GM19463 (cell line): ENCODE measurements around the gene MEGF6.

Source experiments
- ATAC-seq: cut with Tn5 transposase; IDR thresholded peaks from one replicate; pipeline ENCODE4 v1.9.1; 2021; ENCODE audit warnings: mild to moderate bottlenecking, moderate library complexity; ENCODE audit not compliant: unreplicated experiment

Gene MEGF6, protein sequence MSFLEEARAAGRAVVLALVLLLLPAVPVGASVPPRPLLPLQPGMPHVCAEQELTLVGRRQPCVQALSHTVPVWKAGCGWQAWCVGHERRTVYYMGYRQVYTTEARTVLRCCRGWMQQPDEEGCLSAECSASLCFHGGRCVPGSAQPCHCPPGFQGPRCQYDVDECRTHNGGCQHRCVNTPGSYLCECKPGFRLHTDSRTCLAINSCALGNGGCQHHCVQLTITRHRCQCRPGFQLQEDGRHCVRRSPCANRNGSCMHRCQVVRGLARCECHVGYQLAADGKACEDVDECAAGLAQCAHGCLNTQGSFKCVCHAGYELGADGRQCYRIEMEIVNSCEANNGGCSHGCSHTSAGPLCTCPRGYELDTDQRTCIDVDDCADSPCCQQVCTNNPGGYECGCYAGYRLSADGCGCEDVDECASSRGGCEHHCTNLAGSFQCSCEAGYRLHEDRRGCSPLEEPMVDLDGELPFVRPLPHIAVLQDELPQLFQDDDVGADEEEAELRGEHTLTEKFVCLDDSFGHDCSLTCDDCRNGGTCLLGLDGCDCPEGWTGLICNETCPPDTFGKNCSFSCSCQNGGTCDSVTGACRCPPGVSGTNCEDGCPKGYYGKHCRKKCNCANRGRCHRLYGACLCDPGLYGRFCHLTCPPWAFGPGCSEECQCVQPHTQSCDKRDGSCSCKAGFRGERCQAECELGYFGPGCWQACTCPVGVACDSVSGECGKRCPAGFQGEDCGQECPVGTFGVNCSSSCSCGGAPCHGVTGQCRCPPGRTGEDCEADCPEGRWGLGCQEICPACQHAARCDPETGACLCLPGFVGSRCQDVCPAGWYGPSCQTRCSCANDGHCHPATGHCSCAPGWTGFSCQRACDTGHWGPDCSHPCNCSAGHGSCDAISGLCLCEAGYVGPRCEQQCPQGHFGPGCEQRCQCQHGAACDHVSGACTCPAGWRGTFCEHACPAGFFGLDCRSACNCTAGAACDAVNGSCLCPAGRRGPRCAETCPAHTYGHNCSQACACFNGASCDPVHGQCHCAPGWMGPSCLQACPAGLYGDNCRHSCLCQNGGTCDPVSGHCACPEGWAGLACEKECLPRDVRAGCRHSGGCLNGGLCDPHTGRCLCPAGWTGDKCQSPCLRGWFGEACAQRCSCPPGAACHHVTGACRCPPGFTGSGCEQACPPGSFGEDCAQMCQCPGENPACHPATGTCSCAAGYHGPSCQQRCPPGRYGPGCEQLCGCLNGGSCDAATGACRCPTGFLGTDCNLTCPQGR (N-terminal part only)

DNA sequence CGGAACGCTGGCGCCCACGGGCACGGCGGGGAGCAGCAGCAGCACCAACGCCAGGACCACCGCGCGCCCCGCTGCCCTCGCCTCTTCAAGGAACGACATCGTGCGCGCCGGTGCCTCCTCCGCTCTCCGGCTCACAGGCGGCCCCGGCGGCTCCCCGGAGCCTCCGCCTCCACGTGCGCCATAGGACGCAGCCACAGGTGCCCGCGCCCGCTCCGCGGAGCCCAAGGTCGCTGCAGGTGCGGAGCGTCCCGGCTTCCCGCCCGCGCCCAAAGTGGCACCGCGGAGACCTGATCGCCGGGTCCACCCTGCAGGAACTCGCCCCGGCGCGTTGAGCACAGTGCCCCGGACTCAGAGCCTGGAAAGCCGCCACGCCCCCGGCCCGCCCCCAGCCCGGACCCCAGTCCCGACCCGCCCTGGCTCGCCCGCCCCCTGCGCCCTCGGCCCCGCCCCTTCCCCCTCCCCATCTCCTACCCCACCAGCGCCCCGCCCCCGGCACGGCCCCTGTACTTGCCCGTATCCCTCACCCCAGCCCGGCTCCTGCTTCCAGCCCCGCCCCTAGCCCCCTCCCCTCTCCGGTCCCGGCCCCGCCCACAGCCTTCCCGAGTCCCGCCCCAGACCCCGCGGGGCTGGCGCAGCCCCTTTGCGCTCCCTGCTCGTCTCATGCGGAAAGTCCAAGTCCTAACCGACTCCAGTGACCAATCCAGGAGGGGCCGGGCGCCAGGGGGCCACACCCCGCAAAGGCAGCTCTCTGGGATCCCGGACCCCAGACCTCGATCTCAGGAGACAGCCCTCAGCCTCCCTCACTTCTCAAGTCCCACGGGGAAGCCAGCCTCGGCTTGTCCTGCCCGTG is at the start of gene MEGF6:
TSS of gene MEGF6 (minus strand) at position 339 of the 850 bp plus-strand sequence. CDS start at position 99, 240 bp downstream.
- no peak for ATAC-seq

DNA sequence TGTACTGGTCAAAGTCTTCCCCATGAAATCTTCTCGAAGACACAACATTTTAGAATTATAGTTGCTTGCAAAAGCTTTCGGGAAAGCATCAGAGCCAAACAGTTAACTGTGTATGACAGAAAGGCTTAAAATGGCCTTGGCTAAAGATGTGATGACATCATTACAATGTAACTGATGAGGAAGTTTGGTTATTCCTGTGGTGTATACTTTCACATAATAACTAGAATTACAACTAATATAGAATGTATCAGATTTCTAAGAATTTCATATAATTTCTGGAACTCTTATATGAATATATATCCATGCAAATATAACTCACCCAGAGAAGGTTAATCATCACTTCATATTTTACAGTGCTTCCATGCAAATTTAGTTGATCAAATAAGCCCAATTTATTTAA is 49.4 kb upstream of the MEGF6 start:
- ATAC-seq, result no peak

DNA sequence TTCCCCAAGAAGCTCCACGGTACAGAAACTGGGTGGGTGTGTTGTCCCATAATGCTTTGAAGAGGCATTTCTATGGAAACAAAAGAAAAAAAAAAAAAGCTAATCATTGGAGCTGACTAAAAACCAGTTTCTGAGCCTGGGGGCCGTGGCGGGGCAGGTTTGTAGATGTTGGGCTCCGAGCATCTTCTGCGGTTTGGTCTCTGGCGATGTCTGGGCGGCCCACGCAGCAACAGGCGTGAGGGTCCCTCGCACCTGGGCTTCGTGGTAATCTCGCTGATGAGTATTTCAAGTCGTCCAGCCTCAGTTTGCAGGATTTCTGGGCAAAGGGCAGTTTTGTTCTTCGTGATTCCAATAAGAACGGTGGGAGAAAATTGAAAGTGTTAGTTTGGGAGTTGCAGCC is 47.8 kb upstream of the MEGF6 start:
- no peak for ATAC-seq

DNA sequence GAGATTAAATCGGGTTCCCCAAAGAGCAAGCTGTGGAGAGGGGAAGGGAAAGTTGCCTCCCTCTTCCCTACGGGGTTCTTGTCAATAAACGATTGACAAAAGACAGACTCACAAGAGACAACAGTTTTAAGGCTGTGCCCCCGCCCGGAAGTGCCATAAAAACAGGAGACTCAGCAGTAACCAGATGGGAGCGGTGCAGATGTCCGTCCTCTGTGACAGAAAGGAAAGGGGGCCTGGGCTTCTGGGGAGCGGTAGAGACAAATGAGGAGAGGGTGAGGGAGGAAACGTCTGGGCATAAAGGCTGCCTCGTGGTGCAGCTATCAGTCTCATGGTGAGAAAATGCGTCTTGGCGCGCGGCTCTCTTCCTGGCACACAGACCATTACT is 46.9 kb upstream of the MEGF6 start:
- no peak for ATAC-seq

DNA sequence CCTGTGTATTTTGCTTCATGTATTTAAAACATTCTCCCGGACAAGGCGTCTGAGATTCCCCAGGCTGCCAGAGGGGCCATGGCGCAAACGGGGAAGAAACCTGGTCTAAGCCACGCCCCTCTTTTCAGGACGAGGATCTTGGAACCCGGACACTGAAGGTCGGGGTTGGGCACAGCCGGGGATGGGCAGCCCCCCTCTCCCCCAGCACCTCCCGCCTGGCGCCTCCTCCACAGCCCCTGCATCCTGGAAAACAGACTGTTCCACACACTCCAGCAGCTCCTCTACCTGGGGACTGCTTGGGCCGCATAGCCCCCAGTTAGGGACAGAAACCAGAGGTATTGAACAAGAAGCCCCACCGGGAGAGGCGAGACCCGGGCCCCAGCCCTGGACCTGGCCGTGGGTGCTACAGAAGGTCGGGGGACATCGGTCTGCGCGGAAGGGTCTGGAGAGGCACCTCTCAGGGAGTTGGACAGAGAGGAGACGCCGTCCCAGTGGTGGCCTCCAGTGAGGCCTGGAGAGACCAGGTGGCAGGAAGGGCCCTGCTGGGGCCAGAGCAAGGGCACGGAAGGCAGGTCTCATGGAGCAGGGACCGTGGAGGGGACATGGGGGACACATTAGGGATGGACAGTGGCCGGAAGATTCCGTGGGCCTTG is 46.4 kb upstream of the MEGF6 start:
- no peak for ATAC-seq

DNA sequence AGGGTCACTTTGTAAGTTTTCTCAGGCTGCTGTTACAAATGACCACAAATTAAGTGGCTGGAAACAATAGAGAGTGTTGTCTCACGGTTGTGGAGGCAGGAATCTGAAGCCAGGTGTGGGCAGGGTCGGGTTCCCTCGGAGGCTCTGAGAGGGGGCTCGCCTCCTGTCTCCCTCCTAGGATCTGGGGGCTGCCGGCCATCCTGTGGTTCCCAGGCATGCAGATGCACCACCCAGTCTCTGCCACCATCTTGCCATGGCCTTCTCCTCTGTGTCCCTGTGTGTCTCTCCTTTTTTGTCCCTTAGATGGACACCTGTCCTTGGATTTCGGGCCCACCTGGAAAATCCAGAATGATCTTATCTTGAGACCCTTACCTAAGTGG is 45.8 kb upstream of the MEGF6 start:
- no peak for ATAC-seq

DNA sequence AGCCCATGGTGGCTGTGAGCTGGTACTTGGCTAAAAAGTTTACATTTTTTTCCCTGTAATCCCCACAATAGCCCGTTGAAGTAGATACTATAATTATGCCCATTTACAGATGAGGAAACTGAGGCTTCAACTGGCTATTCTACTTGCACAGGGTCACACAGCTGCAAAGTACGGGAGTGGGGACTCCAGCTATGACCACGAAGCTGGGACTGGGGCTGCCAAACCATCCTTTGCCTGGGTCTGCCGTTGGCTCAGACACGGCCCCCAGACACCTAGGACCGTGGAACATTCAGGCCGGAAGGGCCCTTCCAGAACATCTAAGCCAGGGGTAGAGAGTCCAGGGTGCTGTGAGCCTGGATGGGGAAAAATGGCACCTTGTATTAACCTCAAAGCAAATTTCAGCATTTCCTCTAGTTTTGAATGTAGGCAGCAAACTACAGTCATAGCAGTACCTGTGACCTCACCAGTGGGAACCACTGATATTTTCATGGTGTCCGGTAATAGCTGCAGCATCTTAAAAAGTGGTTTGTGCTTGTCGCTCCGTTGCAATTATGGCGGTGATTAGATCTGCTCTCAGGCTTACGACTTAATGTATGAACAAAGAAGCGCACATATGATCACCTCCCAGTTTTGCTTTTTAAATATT is 45.3 kb upstream of the MEGF6 start:
- peak; percentile 60 for ATAC-seq

DNA sequence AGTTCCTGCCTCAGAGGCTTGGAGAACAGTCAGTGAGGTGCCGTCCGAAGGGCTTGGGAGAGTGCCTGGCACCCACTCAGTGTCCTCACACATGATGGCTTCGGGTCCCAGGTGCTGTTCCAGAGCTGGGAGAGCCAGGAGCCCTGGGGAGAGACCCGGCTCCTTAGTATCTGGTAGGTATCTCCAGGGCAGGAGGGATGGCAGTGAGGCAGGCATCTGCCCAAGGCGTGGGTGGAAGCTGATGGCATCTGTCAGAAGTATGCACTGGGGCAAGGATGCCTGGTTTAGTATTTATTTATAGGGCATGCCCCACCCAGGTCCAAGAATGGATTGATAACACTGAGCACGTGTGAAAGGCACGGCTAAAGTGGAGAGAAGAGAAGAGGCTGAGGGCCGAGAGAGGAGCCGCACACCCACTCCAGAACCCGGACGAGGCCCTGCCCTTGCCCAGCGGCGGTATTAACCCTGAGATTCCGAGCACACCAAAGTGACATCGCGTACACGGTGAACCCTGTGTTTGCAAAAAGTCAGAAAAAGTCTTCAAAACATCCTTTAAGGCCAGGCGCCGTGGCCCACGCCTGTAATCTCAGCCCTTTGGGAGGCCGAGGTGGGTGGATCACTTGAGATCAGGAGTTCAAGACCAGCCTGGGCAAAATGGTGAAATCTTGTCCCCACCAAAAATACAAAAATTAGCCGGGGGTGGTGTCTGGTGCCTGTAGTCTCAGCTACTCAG is 43.4 kb upstream of the MEGF6 start:
- no peak for ATAC-seq

DNA sequence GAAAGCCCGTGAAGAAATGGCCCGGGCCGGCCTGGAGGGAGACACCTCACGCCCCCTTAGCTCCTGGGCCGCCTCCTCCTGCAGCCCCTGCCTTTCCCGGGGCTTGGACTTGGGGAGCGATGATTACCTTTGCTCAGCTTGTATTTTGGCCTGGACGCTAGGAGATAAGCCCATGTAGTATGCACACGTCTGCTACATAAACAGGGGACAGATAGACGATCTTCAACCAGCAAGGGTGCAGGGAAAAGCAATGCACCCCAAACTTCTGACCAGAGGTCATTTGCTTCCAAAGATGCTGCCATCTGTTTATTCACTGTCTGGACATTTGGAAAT is 41.9 kb upstream of the MEGF6 start:
- ATAC-seq, result no peak

DNA sequence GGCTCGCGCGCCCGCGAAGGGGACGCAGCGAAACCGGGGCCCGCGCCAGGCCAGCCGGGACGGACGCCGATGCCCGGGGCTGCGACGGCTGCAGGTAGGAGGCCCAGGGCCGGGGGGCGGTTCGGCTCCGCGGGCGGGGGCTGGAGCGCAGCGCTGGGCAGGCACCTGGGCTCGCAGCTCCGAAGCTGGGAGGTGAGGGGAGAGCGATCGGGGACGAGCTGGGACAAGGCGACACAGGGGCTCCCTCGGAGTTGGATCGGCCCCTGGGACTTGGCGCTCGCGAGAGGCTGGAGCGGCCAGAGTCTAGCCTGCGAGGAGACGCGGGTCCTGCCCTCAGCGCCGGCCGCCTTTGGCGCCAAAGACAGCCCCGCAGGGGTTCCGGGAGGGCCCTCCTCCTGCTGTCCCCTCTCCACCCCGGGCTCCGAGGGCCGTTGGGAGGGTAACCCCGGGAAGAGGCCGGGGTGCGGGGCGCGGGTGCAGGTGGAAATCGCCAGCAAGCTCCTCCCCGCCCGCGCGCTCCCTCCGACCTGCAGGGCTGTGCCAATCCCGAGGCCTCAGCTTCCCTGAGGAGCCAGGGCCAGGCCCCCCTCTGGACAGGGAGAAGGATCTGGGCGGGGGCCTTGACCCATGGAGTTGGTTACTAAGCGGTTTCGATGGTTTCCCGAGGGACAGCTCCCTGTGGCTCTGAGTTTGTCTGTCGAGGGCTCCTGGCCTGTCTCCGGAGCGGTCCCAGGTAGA is 41.4 kb upstream of the MEGF6 start:
- ATAC-seq, result no peak

DNA sequence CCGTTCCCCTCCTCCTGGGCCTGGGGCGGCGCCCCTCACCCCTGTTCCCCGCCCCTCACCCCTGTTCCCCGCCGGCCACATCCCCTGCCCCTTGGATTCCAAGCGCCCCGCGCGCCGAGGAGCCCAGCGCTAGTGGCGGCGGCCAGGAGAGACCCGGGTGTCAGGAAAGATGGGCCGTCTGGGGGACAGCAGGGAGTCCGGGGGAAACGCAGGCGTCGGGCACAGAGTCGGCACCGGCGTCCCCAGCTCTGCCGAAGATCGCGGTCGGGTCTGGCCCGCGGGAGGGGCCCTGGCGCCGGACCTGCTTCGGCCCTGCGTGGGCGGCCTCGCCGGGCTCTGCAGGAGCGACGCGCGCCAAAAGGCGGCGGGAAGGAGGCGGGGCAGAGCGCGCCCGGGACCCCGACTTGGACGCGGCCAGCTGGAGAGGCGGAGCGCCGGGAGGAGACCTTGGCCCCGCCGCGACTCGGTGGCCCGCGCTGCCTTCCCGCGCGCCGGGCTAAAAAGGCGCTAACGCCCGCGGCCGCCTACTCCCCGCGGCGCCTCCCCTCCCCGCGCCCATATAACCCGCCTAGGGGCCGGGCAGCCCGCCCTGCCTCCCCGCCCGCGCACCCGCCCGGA is 40.7 kb upstream of the MEGF6 start, which contains the start of gene TP73:
TSS of gene TP73 (plus strand) at position 587 of the 618 bp plus-strand sequence. CDS start 29,850 bp downstream, outside the sequence.
- ATAC-seq, result no peak

DNA sequence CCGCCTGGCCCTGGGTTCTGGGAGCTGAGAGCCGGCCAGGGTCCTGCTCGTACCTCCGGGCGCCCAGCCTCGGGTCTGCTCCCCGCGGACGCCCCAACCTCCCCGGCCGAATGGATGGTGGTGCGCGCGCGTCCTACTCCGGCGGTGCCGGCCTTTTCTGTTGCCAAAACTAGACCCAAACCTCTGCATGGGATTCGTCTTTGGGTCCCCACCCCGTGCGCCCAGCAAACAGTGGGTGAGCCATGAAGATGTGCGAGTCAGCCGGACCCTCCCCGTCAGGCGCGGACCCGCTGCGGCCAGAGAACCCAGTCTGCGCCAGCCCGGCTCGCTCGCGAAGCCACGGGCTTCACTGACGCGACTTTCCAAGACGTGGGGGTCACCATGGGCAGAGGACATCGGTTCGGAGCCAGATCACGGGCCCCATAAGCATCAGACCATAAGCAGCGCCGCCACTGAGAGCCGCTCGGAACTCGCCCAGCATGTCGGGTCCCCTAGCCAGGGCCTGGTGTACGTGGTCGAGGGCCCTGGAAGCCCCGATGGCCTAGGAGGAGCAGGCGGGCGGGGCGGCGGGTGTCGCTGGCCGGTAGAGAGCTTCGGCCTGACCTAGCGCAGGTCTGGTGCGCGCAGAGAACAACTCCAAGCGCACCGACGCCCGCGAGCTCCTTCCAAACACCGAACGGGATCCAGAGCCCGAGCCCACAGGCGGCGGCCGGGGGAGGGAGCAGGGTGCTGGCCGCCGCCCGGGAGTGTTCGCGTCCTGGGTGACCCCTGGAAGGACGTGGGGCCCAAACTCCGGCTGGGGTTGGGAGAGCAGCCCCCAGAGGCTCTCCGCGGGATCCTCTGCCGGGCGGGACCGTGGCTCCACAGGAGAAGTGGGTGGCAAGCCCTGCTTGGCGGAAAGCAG is 40.0 kb upstream of the MEGF6 start:
- ATAC-seq, result no peak

DNA sequence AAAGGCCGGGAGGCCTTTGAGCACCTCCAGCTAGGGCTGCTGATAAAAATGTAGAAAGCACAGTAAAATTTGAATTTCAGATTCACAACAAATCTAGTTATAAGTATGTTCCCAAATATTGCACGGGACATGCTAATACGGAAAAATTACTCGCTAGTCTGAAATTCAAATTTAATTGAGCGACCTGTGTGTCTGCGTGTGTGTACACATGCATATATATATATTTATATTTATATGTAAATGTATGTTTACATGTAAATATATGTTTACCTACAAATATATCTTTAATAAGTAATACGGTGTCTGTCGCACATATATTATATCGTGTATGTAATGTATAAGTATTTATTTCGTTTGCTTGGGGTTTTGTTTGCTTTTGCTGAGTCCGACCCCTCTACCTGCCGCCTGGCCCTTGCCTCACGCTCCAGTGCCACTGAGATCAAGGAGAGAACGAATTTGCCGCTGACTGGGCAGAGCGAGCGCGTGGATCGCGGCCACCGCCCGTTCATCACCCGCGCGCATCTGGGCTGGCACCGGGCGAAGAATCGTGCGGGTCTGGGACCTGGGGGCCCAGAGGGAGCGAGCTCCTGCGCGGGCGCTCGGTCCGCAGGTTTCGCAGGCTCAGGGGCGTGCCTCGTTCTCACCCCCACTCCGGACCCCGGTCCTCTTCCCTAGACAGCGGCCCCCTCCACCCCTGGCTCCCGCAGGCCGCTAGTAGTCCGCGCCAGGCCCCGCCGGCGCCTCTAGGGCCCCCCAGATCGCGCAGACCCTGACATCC is 39.1 kb upstream of the MEGF6 start:
- ATAC-seq, result no peak

DNA sequence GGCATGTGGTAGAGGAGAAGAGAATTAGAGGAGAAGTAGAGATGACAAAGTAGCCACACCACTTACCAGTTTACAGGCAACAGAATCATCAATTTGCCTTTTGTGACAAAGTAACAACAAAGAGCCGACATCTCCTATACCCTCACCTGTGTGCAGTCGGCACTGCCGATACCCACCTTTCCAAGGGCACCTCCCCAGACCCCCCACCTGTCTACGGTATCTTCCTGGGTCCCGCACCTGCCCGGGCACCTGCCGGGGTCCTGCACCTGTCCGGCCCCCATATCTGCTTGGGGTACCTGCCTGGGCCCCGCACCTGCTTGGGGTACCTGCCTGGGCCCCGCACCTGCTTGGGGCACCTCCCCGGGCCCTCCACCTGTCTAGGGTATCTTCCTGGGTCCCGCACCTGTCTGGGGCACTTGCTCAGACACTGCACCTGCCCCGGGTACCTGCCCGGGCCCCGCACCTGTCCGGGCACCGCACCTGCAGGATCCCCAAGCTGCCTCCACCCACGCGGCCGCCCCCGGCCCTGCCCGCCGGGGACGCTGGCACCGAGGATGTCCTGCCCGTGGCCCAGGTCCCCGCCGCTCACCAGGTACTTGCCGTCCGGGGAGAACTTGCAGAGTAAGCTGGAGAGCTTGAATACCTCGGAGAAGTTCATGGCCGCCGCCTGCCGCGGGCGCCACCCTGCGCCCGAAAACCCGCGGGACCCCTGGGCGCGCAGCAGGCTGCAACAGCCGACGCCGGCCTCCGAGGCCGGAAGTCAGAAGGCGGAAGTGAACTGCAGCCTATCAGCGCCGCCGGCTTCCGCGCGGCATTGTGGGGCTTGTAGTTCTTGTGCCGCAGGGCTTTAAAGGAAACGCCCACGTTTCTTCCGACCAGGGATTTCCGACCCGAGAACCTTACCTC is 38.3 kb upstream of the MEGF6 start, which contains the start of gene WRAP73:
TSS of gene WRAP73 (minus strand) at position 762 of the 906 bp plus-strand sequence. CDS start at position 658, 104 bp downstream.
- peak; percentile 77 for ATAC-seq

DNA sequence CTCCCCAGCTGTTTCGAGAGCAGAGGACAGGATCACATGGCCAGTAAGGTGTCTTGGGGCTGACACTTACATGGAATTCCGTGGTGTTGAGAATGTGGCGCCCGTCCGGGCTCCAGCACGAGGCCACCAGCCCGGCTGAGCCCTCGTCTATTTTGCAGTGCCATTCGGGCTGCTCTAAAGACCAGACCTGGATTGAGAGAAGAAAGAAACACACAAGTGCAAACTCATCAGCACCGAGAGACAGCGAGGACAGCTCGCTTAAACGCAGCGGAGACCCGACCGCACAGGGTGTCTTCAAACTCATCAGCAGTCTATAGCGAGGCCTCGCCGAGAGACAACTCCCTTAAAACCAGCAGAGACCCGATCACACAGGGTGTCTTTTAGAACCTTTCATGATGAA is 35.3 kb upstream of the MEGF6 start:
- ATAC-seq, result no peak
